K562 (cell line): ENCODE data around the gene HMGB2. TPM values are rescaled to one million over a fixed set of nuclear protein-coding genes. Genes with fewer than 3 reads are reported as not detected.

Source experiments
- CHAMP1 ChIP-seq: fragments of 450-650 bp; IDR thresholded peaks from 2 replicates; pipeline ENCODE4 v1.6.1; 2016; ENCODE audit warnings: mild to moderate bottlenecking
- ELK1 ChIP-seq: sonication (generic); formaldehyde crosslinking; IDR thresholded peaks from 2 replicates; pipeline ENCODE4 v1.8.1; 2022; ENCODE audit warnings: missing genetic modification reagents
- HMBOX1 ChIP-seq: sonication (generic); IDR thresholded peaks from 2 replicates; pipeline ENCODE4 v1.6.1; 2016
- MIER1 ChIP-seq: fragments of 450-650 bp; IDR thresholded peaks from 2 replicates; pipeline ENCODE4 v1.6.1; 2016; ENCODE audit warnings: antibody characterized with exemption, mild to moderate bottlenecking, low read depth
- MTA1 ChIP-seq: fragments of 450-650 bp; IDR thresholded peaks from 2 replicates; pipeline ENCODE4 v1.6.1; 2017; ENCODE audit warnings: borderline replicate concordance
- NCOR1 ChIP-seq: fragments of 450-650 bp; IDR thresholded peaks from 2 replicates; pipeline ENCODE4 v1.6.1; 2016; ENCODE audit warnings: mild to moderate bottlenecking, moderate library complexity
- NR4A1 ChIP-seq, 2 experiments: fragments of 250-450 bp in 1 of 2; fragments of 450-650 bp in 1 of 2; sonication (Bioruptor Pico) in 1 of 2; IDR thresholded peaks; 2 replicates each; pipeline versions ENCODE4 v1.4.0 to v1.6.1; 2016 to 2020; ENCODE audit warnings: mild to moderate bottlenecking in 2 of 2, missing compliant biosample characterization in 1 of 2, missing genetic modification characterization in 1 of 2, moderate library complexity in 1 of 2
- PHF21A ChIP-seq: fragments of 450-650 bp; IDR thresholded peaks from 2 replicates; pipeline ENCODE4 v1.6.1; 2017; ENCODE audit warnings: low read depth, borderline replicate concordance
- RAD21 ChIP-seq, 2 experiments: fragments of 250-450 bp in 1 of 2; fragments of 450-650 bp in 1 of 2; sonication (Bioruptor Pico) in 1 of 2; formaldehyde crosslinking in 1 of 2; IDR thresholded peaks in 1 of 2; conservative IDR thresholded peaks in 1 of 2; 2 replicates each; pipeline versions ENCODE4 v1.4.0 to v1.8.0; 2020 to 2022; ENCODE audit warnings: mild to moderate bottlenecking in 2 of 2, moderate library complexity in 1 of 2
- RB1 ChIP-seq: fragments of 450-650 bp; IDR thresholded peaks from 2 replicates; pipeline ENCODE4 v1.6.1; 2017; ENCODE audit warnings: low read depth, mild to moderate bottlenecking
- RBM34 ChIP-seq: fragments of 200-400 bp; formaldehyde crosslinking; IDR thresholded peaks from 2 replicates; pipeline ENCODE4 v1.6.1; 2018; ENCODE audit warnings: low read length, borderline replicate concordance; ENCODE audit not compliant: insufficient read depth
- RFX1 ChIP-seq: fragments of 450-650 bp; IDR thresholded peaks from 2 replicates; pipeline ENCODE4 v1.6.1; 2016; ENCODE audit warnings: mild to moderate bottlenecking, moderate library complexity
- SNIP1 ChIP-seq: fragments of 450-650 bp; IDR thresholded peaks from 2 replicates; pipeline ENCODE4 v1.7.1; 2017; ENCODE audit warnings: low read depth, mild to moderate bottlenecking
- TFAM ChIP-seq: fragments of 250-450 bp; sonication (Bioruptor Pico); conservative IDR thresholded peaks from 2 replicates; pipeline ENCODE4 v1.5.0; 2021; ENCODE audit warnings: mild to moderate bottlenecking, moderate library complexity
- TOE1 ChIP-seq, 2 experiments: fragments of 450-650 bp in 1 of 2; sonication (generic) in 1 of 2; formaldehyde crosslinking in 1 of 2; IDR thresholded peaks; 2 replicates each; pipeline versions ENCODE4 v1.7.1 to v1.8.0; 2016 to 2022; ENCODE audit warnings: borderline replicate concordance in 2 of 2, mild to moderate bottlenecking in 2 of 2, antibody characterized with exemption in 1 of 2, inconsistent platforms in 1 of 2, low read depth in 1 of 2, missing genetic modification reagents in 1 of 2, moderate library complexity in 1 of 2
- ZNF696 ChIP-seq: fragments of 250-450 bp; sonication (Bioruptor Pico); conservative IDR thresholded peaks from 2 replicates; pipeline ENCODE4 v1.4.0; 2020; ENCODE audit warnings: mild to moderate bottlenecking, moderate library complexity
- polyA plus RNA-seq, 8 experiments: library from polyadenylated mRNA; depleted of rRNA in 4 of 8; stranded (reverse) in 5 of 8; unstranded in 3 of 8; fragments of >200 nt; fragmentation: Nextera tagmentation in 2 of 8; fragmentation: Illumina TruSeq in 1 of 8; extraction: Ambion mirVana in 2 of 8; extraction: Trizol in 1 of 8; gene quantifications; 2 replicates each; pipeline versions ENCODE4 v1.2.1 to v1.2.3, GENCODE V29; 2011 to 2014; ENCODE audit warnings: inconsistent platforms in 1 of 8, missing spikeins in 1 of 8
- total RNA-seq, 7 experiments: library from RNA; depleted of rRNA in 6 of 7; stranded (reverse); fragments of >200 nt in 6 of 7; fragmentation: Illumina TruSeq in 2 of 7; extraction: Trizol in 2 of 7; gene quantifications; 2 replicates each; pipeline versions ENCODE4 v1.2.1 to v1.2.3, GENCODE V29; 2011 to 2021; ENCODE audit warnings: low replicate concordance in 1 of 7
- TF ChIP-seq, protein P1 (sequence below): fragments of 450-650 bp; IDR thresholded peaks from 2 replicates; pipeline ENCODE4 v1.6.1; 2016
- TF ChIP-seq, protein P2 (sequence below): fragments of 250-450 bp; sonication (Bioruptor Pico); IDR thresholded peaks from 2 replicates; pipeline ENCODE4 v1.9.0; 2021; ENCODE audit warnings: mild to moderate bottlenecking
- TF ChIP-seq, protein P3 (sequence below): fragments of 450-650 bp; IDR thresholded peaks from 2 replicates; pipeline ENCODE4 v1.6.1; 2014; ENCODE audit warnings: low read depth, mild to moderate bottlenecking, moderate library complexity, borderline replicate concordance

Gene HMGB2
- total and polyA plus RNA-seq, 9 of the 15 experiments (the other 6 are each of a cell fraction or from before 2014, with no cell fraction given) = 309 to 822 (median 626) TPM

GRCh38 chr4:173334085-173334890, at the start of gene HMGB2 (continued):
- TF ChIP-seq CHAMP1 = peak; percentile 99
- TF ChIP-seq SNIP1 = peak; percentile 43; the same call in 1 of the 2 replicates
- no peak for TF ChIP-seq TFAM (CRISPR knock-in tag)
- peak; percentile 53 for TF ChIP-seq NCOR1
- no peak for TF ChIP-seq PHF21A
- TF ChIP-seq, protein P1, sequence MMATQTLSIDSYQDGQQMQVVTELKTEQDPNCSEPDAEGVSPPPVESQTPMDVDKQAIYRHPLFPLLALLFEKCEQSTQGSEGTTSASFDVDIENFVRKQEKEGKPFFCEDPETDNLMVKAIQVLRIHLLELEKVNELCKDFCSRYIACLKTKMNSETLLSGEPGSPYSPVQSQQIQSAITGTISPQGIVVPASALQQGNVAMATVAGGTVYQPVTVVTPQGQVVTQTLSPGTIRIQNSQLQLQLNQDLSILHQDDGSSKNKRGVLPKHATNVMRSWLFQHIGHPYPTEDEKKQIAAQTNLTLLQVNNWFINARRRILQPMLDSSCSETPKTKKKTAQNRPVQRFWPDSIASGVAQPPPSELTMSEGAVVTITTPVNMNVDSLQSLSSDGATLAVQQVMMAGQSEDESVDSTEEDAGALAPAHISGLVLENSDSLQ = peak; percentile 88
- TF ChIP-seq RFX1 = peak; percentile 51
- TF ChIP-seq TOE1 (IDR thresholded peaks at IDR 0.05; ENCODE audit: borderline replicate concordance) = peak; percentile 84; the same call in 1 of the 2 replicates
- TF ChIP-seq TOE1 (CRISPR knock-in tag; IDR thresholded peaks at IDR 0.05; ENCODE audit: borderline replicate concordance, low read depth) = no peak
- TF ChIP-seq, protein P2, sequence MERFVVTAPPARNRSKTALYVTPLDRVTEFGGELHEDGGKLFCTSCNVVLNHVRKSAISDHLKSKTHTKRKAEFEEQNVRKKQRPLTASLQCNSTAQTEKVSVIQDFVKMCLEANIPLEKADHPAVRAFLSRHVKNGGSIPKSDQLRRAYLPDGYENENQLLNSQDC = no peak
- no peak for TF ChIP-seq NR4A1 (CRISPR knock-in tag; IDR thresholded peaks at IDR 0.05)
- TF ChIP-seq NR4A1 (tag; IDR thresholded peaks at IDR 0.05) = no peak
- peak; percentile 84 for TF ChIP-seq HMBOX1
- TF ChIP-seq, protein P3, sequence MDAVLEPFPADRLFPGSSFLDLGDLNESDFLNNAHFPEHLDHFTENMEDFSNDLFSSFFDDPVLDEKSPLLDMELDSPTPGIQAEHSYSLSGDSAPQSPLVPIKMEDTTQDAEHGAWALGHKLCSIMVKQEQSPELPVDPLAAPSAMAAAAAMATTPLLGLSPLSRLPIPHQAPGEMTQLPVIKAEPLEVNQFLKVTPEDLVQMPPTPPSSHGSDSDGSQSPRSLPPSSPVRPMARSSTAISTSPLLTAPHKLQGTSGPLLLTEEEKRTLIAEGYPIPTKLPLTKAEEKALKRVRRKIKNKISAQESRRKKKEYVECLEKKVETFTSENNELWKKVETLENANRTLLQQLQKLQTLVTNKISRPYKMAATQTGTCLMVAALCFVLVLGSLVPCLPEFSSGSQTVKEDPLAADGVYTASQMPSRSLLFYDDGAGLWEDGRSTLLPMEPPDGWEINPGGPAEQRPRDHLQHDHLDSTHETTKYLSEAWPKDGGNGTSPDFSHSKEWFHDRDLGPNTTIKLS = peak; percentile 89
- TF ChIP-seq MIER1 = no peak
- no peak for TF ChIP-seq ZNF696 (CRISPR knock-in tag)
- no peak for TF ChIP-seq MTA1
- no peak for TF ChIP-seq RBM34
- TF ChIP-seq RB1 = peak; percentile 35
- TF ChIP-seq ELK1 (CRISPR knock-in tag) = no peak
- TF ChIP-seq RAD21 (CRISPR knock-in tag; conservative IDR thresholded peaks at IDR 0.05 in 1 of 2, IDR thresholded peaks at IDR 0.05 in 1 of 2) = 0 out of 4 replicates have a peak, but pooled peaks of 1 of the 2 experiments have one; percentile 10
